IPS-15b (cell line): ENCODE results near the gene CCDC178.
"Not testable (repeated sequence)": the region's sequence is repeated elsewhere in the genome, so short reads cannot be mapped to it uniquely, and the experiment has no call there.

ENCODE experiments used
- H3K27me3 ChIP-seq: one replicate; pipeline ENCODE4 v1.6.1; 2013; ENCODE audit warnings: low read length; ENCODE audit not compliant: control insufficient read depth, insufficient read depth
- H3K36me3 ChIP-seq: one replicate; pipeline ENCODE4 v1.6.1; 2013; ENCODE audit warnings: low read length; ENCODE audit not compliant: control insufficient read depth, insufficient read depth
- H3K4me1 ChIP-seq: one replicate; pipeline ENCODE4 v1.6.1; 2013; ENCODE audit warnings: mild to moderate bottlenecking, low read length; ENCODE audit not compliant: control insufficient read depth, insufficient read depth
- H3K4me3 ChIP-seq: one replicate; pipeline ENCODE4 v1.5.1; 2013; ENCODE audit warnings: low read depth, low read length
- H3K9ac ChIP-seq: one replicate; pipeline ENCODE4 v1.6.1; 2013; ENCODE audit warnings: low read depth, mild to moderate bottlenecking, low read length
- H3K9me3 ChIP-seq: one replicate; pipeline ENCODE4 v1.6.1; 2013; ENCODE audit warnings: mild to moderate bottlenecking, low read length; ENCODE audit not compliant: control insufficient read depth, insufficient read depth

Gene CCDC178

DNA sequence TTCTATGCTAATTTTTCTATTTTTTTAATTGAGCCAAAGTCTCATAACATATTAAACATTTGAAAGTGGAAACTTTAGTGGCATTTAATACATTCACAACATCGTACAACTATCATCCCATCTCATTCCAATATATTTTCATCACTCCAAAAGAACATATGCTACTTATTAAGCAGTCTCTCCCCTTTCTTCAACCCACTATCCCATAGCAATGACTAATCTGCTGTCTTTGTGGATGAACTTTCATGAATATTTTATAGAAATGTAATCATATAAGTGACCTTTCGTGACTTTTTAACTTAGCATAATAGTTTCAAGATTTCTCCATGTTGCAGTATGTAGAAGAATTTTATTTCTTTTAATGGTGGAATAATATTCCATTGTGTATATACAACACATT, 90.3 kb downstream of the CCDC178 start:
- Histone ChIP-seq H3K4me1 (peaks cover under 1% of the 10 kb centered on the region), H3K4me3 (no peak overlapping the region), H3K27me3 (no peaks in the 10 kb centered on the region), H3K9ac (no peak overlapping the region), H3K36me3 (no peaks in the 10 kb centered on the region), H3K9me3 (no peaks in the 10 kb centered on the region)

- not testable (repeated sequence) for H3K9ac ChIP-seq, H3K4me3 ChIP-seq, H3K36me3 ChIP-seq, H3K4me1 ChIP-seq, H3K27me3 ChIP-seq, H3K9me3 ChIP-seq
These were observed 100.8 kb downstream of the CCDC178 start for GRCh38 chr18:33339733-33340132.

DNA sequence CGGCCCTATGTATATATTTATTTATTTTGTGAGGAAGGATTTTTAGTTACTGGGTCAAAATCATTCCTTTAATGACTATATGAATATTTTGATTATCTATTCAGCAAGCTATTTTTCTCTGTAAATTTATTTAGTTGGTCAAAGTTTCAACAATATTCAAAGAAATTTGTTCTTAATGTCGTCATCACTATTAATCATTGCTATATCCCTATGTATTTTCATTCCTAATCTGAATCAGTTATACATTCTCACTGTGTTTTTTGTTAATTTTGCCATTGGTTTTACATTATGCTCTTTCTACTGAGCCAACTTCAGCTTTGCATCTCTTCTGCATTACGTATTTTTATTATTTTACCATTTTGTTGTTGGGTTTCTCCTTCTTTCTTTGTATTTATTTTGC, 105.7 kb downstream of the CCDC178 start:
- Histone ChIP-seq H3K9me3 (no peaks in the 10 kb centered on the region), H3K36me3 (no peaks in the 10 kb centered on the region), H3K27me3 (no peaks in the 10 kb centered on the region), H3K4me3 (no peak overlapping the region), H3K9ac (no peak overlapping the region), H3K4me1 (no peaks in the 10 kb centered on the region)

- H3K27me3 ChIP-seq: no peaks in the 10 kb centered on the region
- no peak overlapping the region for H3K4me3 ChIP-seq
- H3K36me3 ChIP-seq: no peaks in the 10 kb centered on the region
- no peak overlapping the region for H3K9ac ChIP-seq
- H3K4me1 ChIP-seq: no peaks in the 10 kb centered on the region
- H3K9me3 ChIP-seq: no peaks in the 10 kb centered on the region
These were observed 109.8 kb downstream of the CCDC178 start for GRCh38 chr18:33330711-33331110.

DNA sequence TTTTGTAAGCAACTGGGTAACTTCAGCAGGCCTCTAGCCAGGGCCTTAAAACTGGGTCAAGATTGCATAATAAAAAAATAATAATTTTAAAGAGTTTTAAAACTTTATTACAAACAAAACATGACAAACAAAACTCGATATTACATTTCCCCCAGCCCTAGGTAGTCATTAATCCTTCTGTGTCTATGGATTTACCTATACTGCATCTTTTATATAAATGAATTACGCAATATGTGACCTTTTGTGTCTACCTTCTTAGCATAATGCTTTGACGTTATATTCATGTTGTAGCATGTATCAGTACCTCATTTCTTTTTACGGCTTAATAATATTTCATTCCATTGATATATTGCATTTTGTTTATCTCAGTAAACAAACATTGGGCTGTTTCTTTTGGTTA, 113.5 kb downstream of the CCDC178 start:
- Histone ChIP-seq H3K27me3 (no peaks in the 10 kb centered on the region), H3K9ac (no peak overlapping the region), H3K4me1 (no peaks in the 10 kb centered on the region), H3K9me3 (no peaks in the 10 kb centered on the region), H3K4me3 (no peak overlapping the region), H3K36me3 (no peaks in the 10 kb centered on the region)

DNA sequence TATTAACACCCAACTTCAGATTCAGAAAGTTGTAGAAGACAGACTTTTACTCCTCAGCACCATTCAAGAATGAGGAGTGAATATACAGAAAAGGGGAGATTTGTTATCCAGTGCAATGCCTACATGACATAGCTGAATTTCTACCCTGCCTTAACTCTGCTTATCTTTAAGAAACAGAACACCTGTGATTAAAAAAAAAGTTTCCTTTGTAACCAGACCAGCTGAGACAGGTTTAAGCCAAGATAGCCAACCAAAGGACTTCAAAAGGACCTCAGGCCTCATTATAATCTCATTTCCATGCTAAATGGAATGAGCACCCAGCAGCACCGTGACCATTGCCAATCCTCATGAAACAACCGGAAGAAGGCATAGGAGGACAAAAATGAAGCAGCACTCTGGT, 122.9 kb downstream of the CCDC178 start:
- Histone ChIP-seq H3K4me3 (no peak overlapping the region), H3K36me3 (no peaks in the 10 kb centered on the region), H3K9me3 (no peaks in the 10 kb centered on the region), H3K27me3 (peaks cover 5% of the 10 kb centered on the region), H3K4me1 (no peaks in the 10 kb centered on the region), H3K9ac (no peak overlapping the region)

- H3K4me3 ChIP-seq: peak overlapping the region; percentile 49
- peaks cover 5% of the 10 kb centered on the region for H3K27me3 ChIP-seq
- no peaks in the 10 kb centered on the region for H3K36me3 ChIP-seq
- H3K9me3 ChIP-seq: no peaks in the 10 kb centered on the region
- no peaks in the 10 kb centered on the region for H3K4me1 ChIP-seq
- no peak overlapping the region for H3K9ac ChIP-seq
These were observed 124.4 kb downstream of the CCDC178 start for GRCh38 chr18:33316146-33316587.

DNA sequence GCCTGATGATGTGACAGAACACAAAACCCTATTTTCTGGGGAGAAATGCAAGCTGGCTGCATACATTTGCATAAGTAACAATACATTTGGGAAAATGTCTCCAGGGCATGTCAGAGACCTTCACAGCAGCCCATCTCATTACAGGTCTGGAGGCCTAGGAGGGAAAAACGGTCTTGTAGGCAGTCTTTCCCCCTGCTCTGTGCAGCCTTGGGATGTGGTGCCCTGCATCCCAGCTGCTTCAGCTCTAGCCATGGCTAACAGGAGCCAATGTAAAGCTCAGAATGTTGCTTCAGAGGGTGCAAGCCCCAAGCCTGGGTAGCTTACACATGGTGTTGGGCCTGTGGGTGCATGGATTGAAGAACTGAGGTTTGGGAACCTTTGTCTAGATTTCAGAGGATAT, 133.0 kb downstream of the CCDC178 start:
- H3K36me3 ChIP-seq: no peaks in the 10 kb centered on the region
- H3K4me1 ChIP-seq: no peaks in the 10 kb centered on the region
- H3K27me3 ChIP-seq: no peaks in the 10 kb centered on the region
- H3K4me3 ChIP-seq: no peak overlapping the region
- H3K9me3 ChIP-seq: no peaks in the 10 kb centered on the region
- H3K9ac ChIP-seq: no peak overlapping the region

- no peaks in the 10 kb centered on the region for H3K9me3 ChIP-seq
- no peaks in the 10 kb centered on the region for H3K27me3 ChIP-seq
- no peak overlapping the region for H3K9ac ChIP-seq
- no peak overlapping the region for H3K4me3 ChIP-seq
- H3K4me1 ChIP-seq: no peaks in the 10 kb centered on the region
- H3K36me3 ChIP-seq: no peaks in the 10 kb centered on the region
These were observed 136.2 kb downstream of the CCDC178 start for GRCh38 chr18:33304277-33304676.

GRCh38 chr18:33291539-33291938, 149.0 kb downstream of the CCDC178 start:
- no peak overlapping the region for H3K9ac ChIP-seq
- no peaks in the 10 kb centered on the region for H3K27me3 ChIP-seq
- no peaks in the 10 kb centered on the region for H3K9me3 ChIP-seq
- H3K4me3 ChIP-seq: no peak overlapping the region
- no peaks in the 10 kb centered on the region for H3K36me3 ChIP-seq
- H3K4me1 ChIP-seq: no peaks in the 10 kb centered on the region

DNA sequence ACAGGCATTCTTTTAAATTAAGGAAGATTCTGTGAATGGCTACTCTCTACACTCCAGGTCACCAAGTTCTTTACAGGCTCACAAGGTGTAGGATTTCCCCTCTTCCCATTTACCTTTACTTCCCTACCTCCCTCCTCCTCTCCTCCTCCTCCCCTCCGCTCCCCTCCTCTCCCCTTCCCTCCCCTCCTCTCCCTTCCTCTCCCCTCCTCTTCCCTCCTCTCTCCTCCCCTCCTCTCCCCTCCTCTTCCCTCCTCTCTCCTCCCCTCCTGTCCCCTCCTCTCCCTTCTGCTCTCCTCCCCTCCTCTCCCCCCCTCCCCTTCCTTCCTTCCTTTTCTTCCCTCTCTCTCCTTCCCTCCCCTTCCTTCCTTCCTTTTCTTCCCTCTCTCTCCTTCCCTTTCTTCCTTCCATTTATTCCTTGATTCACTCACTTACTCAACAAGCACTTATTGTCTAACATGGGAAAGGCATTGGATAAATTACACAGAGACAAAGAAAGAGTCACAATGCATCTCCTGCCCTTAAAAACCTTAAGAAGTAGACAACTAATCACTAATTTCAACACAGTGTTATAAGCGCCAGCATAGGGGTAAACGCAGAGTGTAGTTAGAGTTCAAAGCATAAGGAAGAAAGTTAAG, 152.3 kb downstream of the CCDC178 start:
- no peak overlapping the region for H3K4me3 ChIP-seq

GRCh38 chr18:33282709-33283333, 157.7 kb downstream of the CCDC178 start:
- H3K27me3 ChIP-seq: no peaks in the 10 kb centered on the region
- H3K9ac ChIP-seq: no peak overlapping the region
- H3K4me1 ChIP-seq: no peaks in the 10 kb centered on the region
- no peaks in the 10 kb centered on the region for H3K9me3 ChIP-seq
- H3K4me3 ChIP-seq: no peak overlapping the region
- H3K36me3 ChIP-seq: no peaks in the 10 kb centered on the region

More for the DNA sequence above, 152.3 kb downstream of the CCDC178 start:
- Histone ChIP-seq H3K9ac (no peak overlapping the region), H3K27me3 (no peaks in the 10 kb centered on the region), H3K4me1 (no peaks in the 10 kb centered on the region), H3K9me3 (no peaks in the 10 kb centered on the region), H3K36me3 (no peaks in the 10 kb centered on the region)
